ENCODE results near the gene KRT12. TPM values are rescaled to one million over a fixed set of nuclear protein-coding genes. Genes with fewer than 3 reads are reported as not detected.

KRT12 gene
- total RNA-seq (not detected), total RNA-seq (0 to 0.12 reads per million in 2 donors)

DNA sequence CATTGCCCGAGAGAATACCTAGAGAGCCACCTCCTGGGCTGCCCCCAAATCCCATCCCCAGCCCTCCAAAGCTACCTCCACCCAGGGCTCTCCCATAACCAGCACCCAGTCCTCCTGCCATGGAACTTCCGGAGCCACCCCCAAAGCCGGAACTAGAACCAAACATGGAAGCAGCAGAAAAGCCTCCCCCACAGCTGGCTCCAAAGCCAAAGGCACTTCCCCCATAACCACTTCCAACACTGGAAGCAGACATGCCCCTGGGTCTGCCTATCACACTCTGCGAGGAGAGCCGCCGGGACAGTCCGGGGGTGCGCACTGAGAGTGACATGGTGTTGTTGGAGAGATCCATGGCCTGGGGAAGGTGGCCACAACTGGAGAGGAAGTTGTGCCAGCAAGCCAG is at the start of gene KRT12:
Gene KRT12, minus strand, starts transcription at position 386 of the 400 bp plus-strand sequence. Its CDS starts 37 bp downstream, at position 349.
- DNase-seq (no peak), ATAC-seq (no peak)
- Mint-ChIP-seq H3K27ac (no peak within 1 kb of the TSS), H3K4me3 (no peak within 1 kb of the TSS), H3K36me3 (ENCODE audit: low read depth) (no peaks in the 10 kb centered on the region), H3K4me1 (no peaks in the 10 kb centered on the region), H3K27me3 (peaks cover 53% of the 10 kb centered on the region)
- no peaks in the 10 kb centered on the region for H3K9me3 ChIP-seq (ENCODE audit: control insufficient read depth, low read length, poor library complexity, severe bottlenecking)

GRCh38 chr17:40916366-40916765 is 49.3 kb upstream of the KRT12 start:
- H3K36me3 Mint-ChIP-seq (ENCODE audit: low read depth) = no peaks in the 10 kb centered on the region
- H3K9me3 ChIP-seq (ENCODE audit: control insufficient read depth, low read length, poor library complexity, severe bottlenecking) = no peaks in the 10 kb centered on the region
- H3K4me3 Mint-ChIP-seq = no peak overlapping the region
- H3K4me1 Mint-ChIP-seq = peaks cover 6% of the 10 kb centered on the region
- no peak for DNase-seq
- no peak for ATAC-seq
- peaks cover 22% of the 10 kb centered on the region for H3K27me3 Mint-ChIP-seq
- no peak overlapping the region for H3K27ac Mint-ChIP-seq

DNA sequence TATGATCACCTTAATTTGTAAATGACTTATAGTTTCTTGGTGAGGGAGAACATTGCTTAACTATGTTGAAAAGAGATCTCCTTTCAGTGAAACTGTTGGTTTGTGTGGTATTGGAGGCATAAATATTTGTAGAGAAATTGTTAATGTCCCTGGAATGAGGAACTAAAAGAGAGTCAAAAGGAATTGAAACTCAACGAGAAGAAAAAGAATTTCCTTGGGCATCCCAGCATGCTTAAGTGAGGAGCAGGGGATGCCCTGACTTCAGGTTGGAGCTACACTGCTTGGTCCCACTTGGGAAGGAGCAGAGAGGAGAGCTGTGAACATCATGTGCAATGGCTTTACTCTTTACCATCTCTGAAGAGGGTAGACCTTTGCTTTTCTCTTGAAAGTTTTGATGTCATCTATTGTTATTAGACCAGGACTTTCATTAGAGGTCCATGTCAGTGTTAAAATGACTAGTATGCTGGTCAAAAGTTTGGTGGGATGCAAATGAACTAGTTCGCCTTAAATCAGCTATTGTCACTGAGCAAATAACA is 48.8 kb upstream of the KRT12 start:
- no peak for DNase-seq
- Mint-ChIP-seq H3K4me3 (no peak overlapping the region), H3K27ac (no peak overlapping the region), H3K27me3 (peaks cover 22% of the 10 kb centered on the region), H3K4me1 (peaks cover under 1% of the 10 kb centered on the region), H3K36me3 (ENCODE audit: low read depth) (no peaks in the 10 kb centered on the region)
- H3K9me3 ChIP-seq (ENCODE audit: control insufficient read depth, low read length, poor library complexity, severe bottlenecking) = no peaks in the 10 kb centered on the region
- ATAC-seq = no peak

- ATAC-seq (no peak), DNase-seq (no peak)
- Mint-ChIP-seq H3K4me1 (no peaks in the 10 kb centered on the region), H3K4me3 (no peak overlapping the region), H3K36me3 (ENCODE audit: low read depth) (no peaks in the 10 kb centered on the region), H3K27ac (no peak overlapping the region), H3K27me3 (peaks cover 22% of the 10 kb centered on the region)
- no peaks in the 10 kb centered on the region for H3K9me3 ChIP-seq (ENCODE audit: control insufficient read depth, low read length, poor library complexity, severe bottlenecking)
Observed at GRCh38 chr17:40915199-40915661, 48.2 kb upstream of the KRT12 start.

GRCh38 chr17:40914075-40914855 is 47.2 kb upstream of the KRT12 start:
- Mint-ChIP-seq H3K4me3 (no peak overlapping the region), H3K27me3 (peaks cover 17% of the 10 kb centered on the region), H3K36me3 (ENCODE audit: low read depth) (no peaks in the 10 kb centered on the region), H3K4me1 (no peaks in the 10 kb centered on the region), H3K27ac (no peak overlapping the region)
- DNase-seq (no peak), ATAC-seq (no peak)
- no peaks in the 10 kb centered on the region for H3K9me3 ChIP-seq (ENCODE audit: control insufficient read depth, low read length, poor library complexity, severe bottlenecking)

GRCh38 chr17:40912486-40913210 is 45.6 kb upstream of the KRT12 start:
- Mint-ChIP-seq H3K4me3 (no peak overlapping the region), H3K4me1 (no peaks in the 10 kb centered on the region), H3K27ac (no peak overlapping the region), H3K36me3 (ENCODE audit: low read depth) (no peaks in the 10 kb centered on the region), H3K27me3 (peaks cover 29% of the 10 kb centered on the region)
- ATAC-seq (no peak), DNase-seq (no peak)
- no peaks in the 10 kb centered on the region for H3K9me3 ChIP-seq (ENCODE audit: control insufficient read depth, low read length, poor library complexity, severe bottlenecking)

- Mint-ChIP-seq H3K36me3 (ENCODE audit: low read depth) (no peaks in the 10 kb centered on the region), H3K27ac (no peak overlapping the region), H3K27me3 (peaks cover 44% of the 10 kb centered on the region), H3K4me3 (no peak overlapping the region), H3K4me1 (no peaks in the 10 kb centered on the region)
- DNase-seq (no peak), ATAC-seq (no peak)
- H3K9me3 ChIP-seq (ENCODE audit: control insufficient read depth, low read length, poor library complexity, severe bottlenecking) = no peaks in the 10 kb centered on the region
Observed at GRCh38 chr17:40910441-40910841, 43.4 kb upstream of the KRT12 start.

DNA sequence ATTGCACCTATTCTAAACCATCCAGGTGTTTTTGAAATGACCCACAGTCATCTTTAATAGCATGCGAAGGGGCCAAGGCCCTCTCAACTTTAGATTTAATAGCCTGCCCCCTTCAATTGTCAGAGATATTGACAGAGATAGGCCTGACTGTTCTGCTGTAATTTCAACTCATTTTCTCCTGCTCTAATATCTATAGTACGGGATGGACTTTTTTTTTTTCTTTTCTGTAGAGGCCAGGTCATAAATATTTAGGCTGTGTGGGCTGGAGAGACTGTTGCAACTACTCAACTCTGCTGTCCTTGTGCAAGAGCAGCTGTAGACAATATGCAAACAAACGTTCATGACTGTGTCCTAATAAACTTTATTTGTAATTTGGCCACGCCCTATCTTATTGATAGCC is 42.7 kb upstream of the KRT12 start:
- Mint-ChIP-seq H3K27ac (no peak overlapping the region), H3K36me3 (ENCODE audit: low read depth) (no peaks in the 10 kb centered on the region), H3K4me1 (no peaks in the 10 kb centered on the region), H3K27me3 (peaks cover 49% of the 10 kb centered on the region), H3K4me3 (no peak overlapping the region)
- H3K9me3 ChIP-seq (ENCODE audit: control insufficient read depth, low read length, poor library complexity, severe bottlenecking) = no peaks in the 10 kb centered on the region
- ATAC-seq = no peak
- no peak for DNase-seq

GRCh38 chr17:40909351-40909750 is 42.3 kb upstream of the KRT12 start:
- Mint-ChIP-seq H3K27me3 (peaks cover 53% of the 10 kb centered on the region), H3K4me1 (no peaks in the 10 kb centered on the region), H3K36me3 (ENCODE audit: low read depth) (no peaks in the 10 kb centered on the region), H3K4me3 (no peak overlapping the region), H3K27ac (no peak overlapping the region)
- H3K9me3 ChIP-seq (ENCODE audit: control insufficient read depth, low read length, poor library complexity, severe bottlenecking) = no peaks in the 10 kb centered on the region
- DNase-seq = peak; percentile 26 to 49 (median 41)
- peak; percentile 85 for ATAC-seq

GRCh38 chr17:40906613-40907012 is 39.6 kb upstream of the KRT12 start:
- Mint-ChIP-seq H3K4me1 (peaks cover 5% of the 10 kb centered on the region), H3K27ac (no peak overlapping the region), H3K4me3 (no peak overlapping the region), H3K27me3 (peaks cover 60% of the 10 kb centered on the region), H3K36me3 (ENCODE audit: low read depth) (peaks cover 3% of the 10 kb centered on the region)
- ATAC-seq (no peak), DNase-seq (no peak)
- no peaks in the 10 kb centered on the region for H3K9me3 ChIP-seq (ENCODE audit: control insufficient read depth, low read length, poor library complexity, severe bottlenecking)

GRCh38 chr17:40905370-40905769 is 38.3 kb upstream of the KRT12 start:
- H3K27ac Mint-ChIP-seq = no peak overlapping the region
- DNase-seq (no peak), ATAC-seq (no peak)
- no peaks in the 10 kb centered on the region for H3K9me3 ChIP-seq (ENCODE audit: control insufficient read depth, low read length, poor library complexity, severe bottlenecking)
- peaks cover 70% of the 10 kb centered on the region for H3K27me3 Mint-ChIP-seq
- no peak overlapping the region for H3K4me3 Mint-ChIP-seq
- H3K4me1 Mint-ChIP-seq = peaks cover 7% of the 10 kb centered on the region
- H3K36me3 Mint-ChIP-seq (ENCODE audit: low read depth) = peaks cover 3% of the 10 kb centered on the region

DNA sequence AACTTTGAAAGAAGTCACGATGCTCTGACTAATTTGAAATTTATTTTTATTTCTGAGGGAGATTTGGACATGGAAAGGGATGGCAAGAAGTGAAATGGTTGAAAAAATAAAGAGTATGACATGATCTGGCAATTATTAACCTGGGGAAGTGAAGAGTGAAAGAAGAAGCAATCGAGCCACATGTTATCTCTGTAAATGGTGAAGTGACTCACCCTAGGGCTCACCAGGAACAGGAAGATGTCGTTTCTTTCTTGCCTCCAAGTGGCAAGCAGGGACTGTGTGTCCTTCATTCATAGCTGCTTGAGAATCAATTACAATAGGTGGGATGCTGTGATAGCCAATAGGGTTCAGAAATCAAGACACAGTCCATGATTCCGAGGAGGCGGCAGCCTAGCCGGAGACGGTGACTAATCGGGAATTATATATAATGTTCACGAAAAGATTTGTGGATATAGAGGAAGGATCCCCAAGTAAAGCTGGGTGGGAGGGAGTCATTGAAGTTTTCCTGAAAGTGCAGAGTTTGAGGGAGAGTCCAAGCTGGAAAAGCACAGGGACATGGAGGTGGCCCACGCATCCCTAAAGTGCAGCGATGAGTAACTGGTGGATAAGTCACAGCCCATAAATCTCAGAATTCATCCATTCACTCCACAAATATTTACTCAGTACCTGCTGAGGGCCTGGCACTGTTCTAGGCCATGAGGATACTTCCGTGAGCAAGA is 36.3 kb upstream of the KRT12 start:
- no peaks in the 10 kb centered on the region for H3K9me3 ChIP-seq (ENCODE audit: control insufficient read depth, low read length, poor library complexity, severe bottlenecking)
- Mint-ChIP-seq H3K4me3 (no peak overlapping the region), H3K36me3 (ENCODE audit: low read depth) (peaks cover 3% of the 10 kb centered on the region), H3K27me3 (peaks cover 68% of the 10 kb centered on the region), H3K4me1 (peaks cover 7% of the 10 kb centered on the region), H3K27ac (no peak overlapping the region)
- DNase-seq (no peak), ATAC-seq (no peak)

DNA sequence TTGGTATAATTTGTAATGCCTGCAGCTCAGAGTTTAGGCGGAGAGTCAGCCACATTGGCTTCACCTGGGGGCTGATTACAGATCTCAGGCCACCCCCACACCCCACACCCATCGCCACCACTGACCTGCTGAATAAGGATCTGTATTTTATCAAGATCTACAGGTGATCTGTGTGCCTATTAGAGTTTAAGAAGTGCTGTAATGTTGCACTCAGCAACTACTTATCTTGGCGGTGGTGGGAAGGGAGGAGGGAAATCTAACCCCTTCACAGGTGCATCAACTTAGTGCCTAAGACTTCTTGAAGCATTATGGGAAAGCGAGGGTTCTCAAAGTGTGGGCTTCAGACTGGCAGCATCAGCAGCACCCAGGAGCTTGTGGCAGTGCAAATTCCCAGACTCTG is 35.5 kb upstream of the KRT12 start:
- no peak for ATAC-seq
- Mint-ChIP-seq H3K4me3 (no peak overlapping the region), H3K36me3 (ENCODE audit: low read depth) (peaks cover 3% of the 10 kb centered on the region), H3K27me3 (peaks cover 61% of the 10 kb centered on the region), H3K27ac (no peak overlapping the region), H3K4me1 (peaks cover 7% of the 10 kb centered on the region)
- no peak for DNase-seq
- no peaks in the 10 kb centered on the region for H3K9me3 ChIP-seq (ENCODE audit: control insufficient read depth, low read length, poor library complexity, severe bottlenecking)

Data from T-helper 17 cell (primary cell).